ENCODE results near the gene TMEM140.

The TMEM140 gene

GRCh38 chr7:135174941-135175340, 27.1 kb downstream of the TMEM140 start:
- no peak for DNase-seq (ENCODE audit: low read depth in 2 of 2)

- no peak for DNase-seq (ENCODE audit: low read depth in 2 of 2)
Measured at GRCh38 chr7:135175931-135176330, 28.1 kb downstream of the TMEM140 start.

GRCh38 chr7:135177028-135177696, 29.3 kb downstream of the TMEM140 start:
- DNase-seq (ENCODE audit: low read depth in 2 of 2), result no peak

GRCh38 chr7:135178364-135178763, 30.5 kb downstream of the TMEM140 start:
- DNase-seq (ENCODE audit: low read depth in 2 of 2), result no peak

GRCh38 chr7:135179321-135179925, 31.6 kb downstream of the TMEM140 start:
- DNase-seq (ENCODE audit: low read depth in 2 of 2), result no peak

GRCh38 chr7:135180122-135180521, 32.2 kb downstream of the TMEM140 start:
- DNase-seq (ENCODE audit: low read depth in 2 of 2), result no peak

GRCh38 chr7:135181261-135181928, 33.5 kb downstream of the TMEM140 start:
- DNase-seq (ENCODE audit: low read depth in 2 of 2), result no peak

- DNase-seq (ENCODE audit: low read depth in 2 of 2), result no peak
Measured at GRCh38 chr7:135181929-135182678, 34.2 kb downstream of the TMEM140 start.

GRCh38 chr7:135183478-135183877, 35.6 kb downstream of the TMEM140 start:
- DNase-seq (ENCODE audit: low read depth in 2 of 2), result no peak

GRCh38 chr7:135184254-135184841, 36.5 kb downstream of the TMEM140 start:
- DNase-seq (ENCODE audit: low read depth in 2 of 2), result no peak

- DNase-seq (ENCODE audit: low read depth in 2 of 2), result no peak
Measured at GRCh38 chr7:135185471-135186260, 37.8 kb downstream of the TMEM140 start.

- DNase-seq (ENCODE audit: low read depth in 2 of 2), result no peak
Measured at GRCh38 chr7:135186261-135186540, 38.3 kb downstream of the TMEM140 start.

- DNase-seq (ENCODE audit: low read depth in 2 of 2), result no peak
Measured at GRCh38 chr7:135186841-135187253, 39.0 kb downstream of the TMEM140 start.

GRCh38 chr7:135188298-135188984, 40.6 kb downstream of the TMEM140 start:
- DNase-seq (ENCODE audit: low read depth in 2 of 2), result no peak

- DNase-seq (ENCODE audit: low read depth in 2 of 2), result no peak
Measured at GRCh38 chr7:135189221-135189662, 41.4 kb downstream of the TMEM140 start.

- DNase-seq (ENCODE audit: low read depth in 2 of 2), result no peak
Measured at GRCh38 chr7:135189961-135190360, 42.1 kb downstream of the TMEM140 start.

GRCh38 chr7:135190703-135191102, 42.8 kb downstream of the TMEM140 start:
- DNase-seq (ENCODE audit: low read depth in 2 of 2), result no peak

GRCh38 chr7:135192914-135193536, 45.2 kb downstream of the TMEM140 start:
- no peak for DNase-seq (ENCODE audit: low read depth in 2 of 2)

- DNase-seq (ENCODE audit: low read depth in 2 of 2), result no peak
Measured at GRCh38 chr7:135193615-135194081, 45.8 kb downstream of the TMEM140 start.

GRCh38 chr7:135194494-135195095, 46.7 kb downstream of the TMEM140 start:
- DNase-seq (ENCODE audit: low read depth in 2 of 2), result no peak
